ENCODE measurements around the gene NINJ1. TPM values are rescaled to one million over a fixed set of nuclear protein-coding genes. Genes with fewer than 3 reads are reported as not detected.

The NINJ1 gene
- total RNA-seq = 36.2 and 71.6 TPM in 2 replicates

DNA sequence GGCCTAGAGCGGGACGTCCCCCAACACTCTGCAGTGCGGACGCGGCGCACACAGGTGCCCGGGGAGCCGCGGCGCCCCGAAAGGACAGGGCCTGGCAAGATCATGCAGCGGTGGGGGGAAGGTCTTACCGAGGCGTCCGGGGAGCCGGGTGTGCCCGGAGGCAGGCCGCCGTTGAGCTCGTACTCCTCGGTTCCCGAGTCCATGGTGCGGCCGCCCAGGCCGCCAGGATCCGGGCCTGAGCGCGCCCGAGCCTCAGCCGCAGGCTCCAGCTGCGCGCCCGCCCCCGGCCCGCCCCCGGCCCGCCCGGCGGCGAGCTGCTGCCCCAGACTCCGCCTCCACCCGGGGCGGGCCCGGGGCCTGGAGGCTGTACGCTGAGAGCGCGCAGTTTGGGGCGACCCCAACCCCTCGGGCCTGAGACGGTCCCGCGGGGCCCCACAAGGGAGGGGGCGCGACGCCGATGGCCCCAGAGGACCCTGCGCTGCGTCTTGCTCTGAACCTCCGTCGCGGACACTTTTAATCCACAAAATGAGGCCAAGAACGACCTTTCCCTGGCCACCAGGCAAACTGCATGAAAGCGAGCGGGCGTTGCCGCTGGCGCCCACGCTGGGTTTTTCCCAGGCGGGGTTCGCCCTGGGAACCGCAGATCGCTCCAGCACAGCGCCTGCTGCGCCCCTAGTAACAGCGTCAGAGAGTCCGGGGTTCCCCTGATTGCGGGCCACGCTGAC lies at the start of gene NINJ1:
TSS of gene NINJ1 (minus strand) at position 237 of the 725 bp plus-strand sequence. CDS start at position 203, 34 bp downstream.

DNA sequence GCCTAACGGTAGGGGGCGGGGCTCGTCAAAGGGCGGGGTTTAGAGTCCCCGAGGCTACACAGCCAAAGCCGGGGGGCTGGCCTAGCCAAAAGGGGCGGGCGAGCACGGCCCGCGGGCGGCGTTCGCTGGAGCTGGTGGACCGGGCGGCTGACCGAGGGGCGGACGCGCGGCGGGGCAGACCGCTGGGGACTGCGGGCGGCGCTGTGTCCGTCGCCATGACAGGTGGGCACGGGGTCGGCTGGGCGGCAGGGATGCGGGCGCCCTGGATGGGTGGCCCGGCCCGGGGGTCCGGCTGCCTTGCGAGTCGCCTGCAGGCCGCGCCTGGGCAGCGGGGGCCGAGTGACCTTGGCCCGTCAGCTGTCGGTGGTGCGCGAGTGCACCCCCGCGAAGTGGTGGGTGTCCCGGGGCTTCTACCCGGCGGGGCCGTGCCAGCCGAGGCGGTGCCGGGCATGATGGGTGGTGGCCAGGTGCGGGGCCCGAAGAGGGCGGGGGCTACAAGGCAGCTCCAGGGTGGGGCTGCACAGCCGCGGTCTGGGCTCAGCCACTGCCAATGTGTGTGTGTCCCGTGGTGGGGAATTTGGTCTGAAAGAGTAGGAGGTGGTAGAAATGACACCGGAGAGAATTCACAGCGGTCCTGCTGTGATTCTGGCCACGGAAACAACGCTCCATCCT lies 37.8 kb downstream of the NINJ1 start, which contains the start of gene CARD19:
TSS of gene CARD19 (plus strand) at position 87 of the 672 bp plus-strand sequence. CDS start at position 216, 129 bp downstream.

Other genes starting within 250 kb of the NINJ1 start
- gene FGD3, start 186.7 kb downstream of the NINJ1 start, total RNA-seq = not detected in 2 replicates
- 0.36 TPM in 1 of 2 replicates, not detected in the other for gene SUSD3, start 75.5 kb downstream of the NINJ1 start, total RNA-seq
- gene CARD19, start 38.0 kb downstream of the NINJ1 start, total RNA-seq = 47.2 and 55.4 TPM in 2 replicates
- gene WNK2, start 49.9 kb upstream of the NINJ1 start, total RNA-seq = not detected in 2 replicates

Data from smooth muscle cell of the pulmonary artery (primary cell).